SH-SY5Y (cell line): ENCODE results near the gene ACER3.

Experiments used
- GATA2 ChIP-seq: IDR thresholded peaks from 2 replicates; pipeline ENCODE4 v1.6.1; 2011; ENCODE audit warnings: mild to moderate bottlenecking, low read depth, low read length
- GATA3 ChIP-seq: IDR thresholded peaks from 2 replicates; pipeline ENCODE4 v1.6.1; 2011; ENCODE audit warnings: low read depth, mild to moderate bottlenecking, low read length, moderate library complexity

DNA sequence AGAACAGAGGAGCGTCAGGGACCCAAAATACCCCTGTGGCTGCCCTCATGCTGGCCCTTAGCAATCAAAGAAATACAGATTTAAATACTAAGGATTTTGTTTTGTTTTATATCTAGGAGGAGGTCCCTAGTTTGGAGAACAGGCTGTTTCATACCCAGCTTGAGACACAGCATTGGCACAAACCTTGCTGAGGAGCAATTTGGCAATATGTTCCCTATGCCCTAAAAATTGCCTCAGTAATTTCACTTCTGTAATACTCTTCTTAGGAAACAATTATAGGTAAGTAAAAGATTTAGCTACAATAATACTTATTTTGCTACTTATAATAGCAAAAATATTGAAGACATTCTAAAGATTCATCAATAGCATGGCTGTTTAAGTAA, 40.5 kb upstream of the ACER3 start:
- TF ChIP-seq GATA2 (no peak), GATA3 (no peak)
